Neuronal stem cell (in vitro differentiated cells): ENCODE results near the gene RIPK1.
"Not testable (repeated sequence)": the region's sequence is repeated elsewhere in the genome, so short reads cannot be mapped to it uniquely, and the experiment has no call there.

Source experiments
- DNase-seq: peaks from one replicate; pipeline ENCODE4 v3.0.0-alpha.2; 2013; ENCODE audit warnings: low spot score
- H2AFZ ChIP-seq: one replicate; pipeline ENCODE4 v1.6.1; 2013; ENCODE audit warnings: mild to moderate bottlenecking, low read length, inconsistent platforms
- H2AK5ac ChIP-seq: 2 replicates; pipeline ENCODE4 v1.6.1; 2013; ENCODE audit warnings: low read depth, mild to moderate bottlenecking, inconsistent platforms, low read length, moderate library complexity, mixed read lengths
- H2BK120ac ChIP-seq: 2 replicates; pipeline ENCODE4 v1.6.1; 2013; ENCODE audit warnings: low read depth, mild to moderate bottlenecking, inconsistent platforms, low read length, moderate library complexity, mixed read lengths
- H2BK12ac ChIP-seq: one replicate; pipeline ENCODE4 v1.6.1; 2013; ENCODE audit warnings: low read length, inconsistent platforms
- H2BK15ac ChIP-seq: 2 replicates; pipeline ENCODE4 v1.6.1; 2013; ENCODE audit warnings: mild to moderate bottlenecking, low read length, inconsistent platforms, mixed read lengths
- H2BK5ac ChIP-seq: one replicate; pipeline ENCODE4 v1.6.1; 2013; ENCODE audit warnings: inconsistent platforms, mild to moderate bottlenecking, low read length, moderate library complexity
- H3K14ac ChIP-seq: one replicate; pipeline ENCODE4 v1.6.1; 2013; ENCODE audit warnings: low read length, inconsistent platforms
- H3K18ac ChIP-seq: 2 replicates; pipeline ENCODE4 v1.6.1; 2013; ENCODE audit warnings: low read length, inconsistent platforms
- H3K23ac ChIP-seq: 2 replicates; pipeline ENCODE4 v1.6.1; 2013; ENCODE audit warnings: low read depth, mild to moderate bottlenecking, mixed read lengths, low read length, inconsistent platforms; ENCODE audit not compliant: poor library complexity
- H3K27ac ChIP-seq: replicated peaks from 3 replicates; pipeline ENCODE4 v1.5.1; 2013; ENCODE audit warnings: low read length, inconsistent platforms
- H3K27me3 ChIP-seq, 3 experiments: 2 replicates each; pipeline ENCODE4 v1.6.1; 2013; ENCODE audit warnings: low read length in 3 of 3, mild to moderate bottlenecking in 2 of 3, inconsistent platforms in 1 of 3, low read depth in 1 of 3, mixed read lengths in 1 of 3, moderate library complexity in 1 of 3; ENCODE audit not compliant: control insufficient read depth in 3 of 3, insufficient read depth in 3 of 3
- H3K36me3 ChIP-seq, 2 donors: replicated peaks in 1 of 2; 2 replicates each; pipeline ENCODE4 v1.6.1; 2013; ENCODE audit warnings: low read length in 2 of 2; ENCODE audit not compliant: control insufficient read depth in 2 of 2, insufficient read depth in 2 of 2
- H3K4ac ChIP-seq: 2 replicates; pipeline ENCODE4 v1.6.1; 2013; ENCODE audit warnings: inconsistent platforms, mild to moderate bottlenecking, low read length, moderate library complexity
- H3K4me1 ChIP-seq, 2 donors: 1 replicate in 1 of 2; 2 replicates in 1 of 2; pipeline ENCODE4 v1.6.1; 2013; ENCODE audit warnings: low read length in 2 of 2, low read depth in 1 of 2; ENCODE audit not compliant: control insufficient read depth in 2 of 2, insufficient read depth in 1 of 2
- H3K4me2 ChIP-seq: one replicate; pipeline ENCODE4 v1.6.1; 2013; ENCODE audit warnings: mild to moderate bottlenecking, low read length, inconsistent platforms; ENCODE audit not compliant: insufficient read depth, poor library complexity, severe bottlenecking
- H3K4me3 ChIP-seq, 2 donors: 2 replicates each; pipeline ENCODE4 v1.5.1; 2013; ENCODE audit warnings: low read length in 2 of 2, mild to moderate bottlenecking in 2 of 2, inconsistent platforms in 1 of 2, moderate library complexity in 1 of 2
- H3K79me1 ChIP-seq: one replicate; pipeline ENCODE4 v1.6.1; 2013; ENCODE audit warnings: low read depth, mild to moderate bottlenecking, inconsistent platforms, low read length, moderate library complexity
- H3K9ac ChIP-seq: one replicate; pipeline ENCODE4 v1.6.1; 2013; ENCODE audit warnings: mild to moderate bottlenecking, low read depth, low read length, inconsistent platforms; ENCODE audit not compliant: poor library complexity
- H3K9me3 ChIP-seq, 2 donors: replicated peaks in 1 of 2; 2 replicates each; pipeline versions ENCODE3 to v1.6.1; 2013; ENCODE audit warnings: low read length in 2 of 2, mild to moderate bottlenecking in 2 of 2, inconsistent platforms in 1 of 2, low read depth in 1 of 2, mixed read lengths in 1 of 2, moderate library complexity in 1 of 2; ENCODE audit not compliant: control insufficient read depth in 2 of 2, insufficient read depth in 1 of 2
- H4K8ac ChIP-seq: one replicate; pipeline ENCODE4 v1.6.1; 2013; ENCODE audit warnings: low read depth, mild to moderate bottlenecking, inconsistent platforms, low read length, moderate library complexity
- H4K91ac ChIP-seq: one replicate; pipeline ENCODE4 v1.6.1; 2013; ENCODE audit warnings: low read length, low read depth, mild to moderate bottlenecking, inconsistent platforms; ENCODE audit not compliant: poor library complexity
- WGBS, 2 donors: extraction: QIAGEN DNeasy Blood & Tissue Kit; methylation state at CpG; one replicate each; pipeline ENCODE4 v1.1.7; 2013; ENCODE audit warnings: missing lambda C conversion rate in 2 of 2, mixed read lengths in 1 of 2; ENCODE audit not compliant: insufficient read length in 2 of 2, insufficient replicate concordance in 1 of 2; ENCODE audit errors: extremely low coverage in 2 of 2; 5-methylcytosine and 5-hydroxymethylcytosine counted together

RIPK1 gene

DNA sequence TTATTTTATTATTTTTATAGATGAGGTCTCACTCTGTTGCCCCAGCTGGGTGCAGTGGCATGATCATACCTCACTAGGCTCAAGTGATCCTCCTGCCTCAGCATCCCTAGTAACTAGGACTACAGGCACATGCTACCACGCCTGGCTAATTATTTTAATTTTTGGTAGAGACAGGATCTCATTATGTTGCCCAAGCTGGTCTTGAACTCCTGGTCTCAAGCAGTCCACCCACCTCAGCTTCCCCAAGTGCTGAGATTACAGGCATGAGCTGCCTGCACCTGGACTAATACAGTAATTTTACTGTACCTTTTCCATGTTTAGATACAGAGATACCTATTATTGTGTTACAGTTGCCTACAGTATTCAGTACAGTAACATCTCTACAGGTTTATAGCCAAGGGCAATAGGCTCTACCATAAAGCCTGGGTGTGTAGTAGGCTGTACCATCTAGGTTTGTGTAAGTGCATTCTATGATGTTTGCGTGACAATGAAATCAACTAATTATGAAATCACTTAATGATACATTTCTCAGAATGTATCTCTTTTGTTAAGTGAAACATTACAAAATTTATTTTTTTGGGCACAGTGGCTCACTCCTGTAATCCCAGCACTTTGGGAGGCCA is 47.2 kb upstream of the RIPK1 start:
- not testable (repeated sequence) for H3K9me3 ChIP-seq, H3K9ac ChIP-seq, H2BK5ac ChIP-seq, H2AK5ac ChIP-seq, H2AFZ ChIP-seq, H2BK12ac ChIP-seq, H2BK120ac ChIP-seq, H4K91ac ChIP-seq, H4K8ac ChIP-seq, H3K4me2 ChIP-seq, H3K4ac ChIP-seq, H3K27me3 ChIP-seq, H3K18ac ChIP-seq, DNase-seq, H3K4me3 ChIP-seq, H3K27ac ChIP-seq, H2BK15ac ChIP-seq, H3K14ac ChIP-seq, H3K23ac ChIP-seq, H3K79me1 ChIP-seq
- no CpG with 5 or more reads among the region's 2 CpGs for WGBS, 2 donors
- Histone ChIP-seq H3K4me1 (peaks cover 12 to 16% of the 10 kb centered on the region in 2 donors), H3K36me3 (peaks cover 2 to 15% of the 10 kb centered on the region in 2 donors)

DNA sequence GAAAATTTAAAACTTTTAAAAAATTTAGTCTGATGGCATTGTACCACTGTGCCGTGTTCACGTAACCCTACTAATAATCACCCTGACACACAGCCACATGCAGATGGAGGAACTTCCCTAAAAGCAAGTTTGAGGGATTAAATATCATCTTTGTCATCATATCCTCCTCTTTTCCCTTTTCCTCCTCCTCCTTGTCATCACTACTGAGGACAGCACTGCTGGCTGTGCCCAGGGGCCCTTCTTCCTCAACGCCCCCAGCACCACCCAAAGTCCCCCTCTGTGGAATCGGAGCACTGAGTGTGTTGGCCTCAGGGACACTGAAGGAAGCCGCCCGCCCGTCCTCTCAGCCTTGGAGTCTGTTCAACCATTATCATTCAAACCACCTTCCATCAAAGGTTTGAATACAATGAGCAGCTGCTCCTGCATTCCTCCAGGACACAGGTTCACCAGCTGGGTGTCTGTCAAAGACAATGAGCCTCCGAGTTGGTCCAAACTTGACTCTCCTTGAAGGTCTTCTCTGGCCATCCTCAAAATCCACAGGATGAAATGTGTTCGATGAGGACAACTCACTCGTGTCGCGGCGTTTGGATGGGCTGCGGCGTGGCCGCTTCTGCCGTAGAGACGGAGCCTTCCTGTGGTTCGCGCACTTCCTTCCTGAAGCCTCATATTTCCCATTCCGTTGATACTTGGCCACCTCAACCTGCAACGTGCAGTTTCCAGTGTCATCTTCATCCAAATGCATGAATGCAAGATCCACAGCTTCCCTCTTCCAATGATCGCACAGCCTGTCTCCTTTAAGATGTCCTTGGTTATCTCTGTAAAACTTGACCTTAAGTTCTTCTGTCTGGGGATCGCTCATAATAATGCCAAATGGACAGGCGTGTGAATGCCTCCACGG is 45.3 kb upstream of the RIPK1 start:
- Histone ChIP-seq H3K23ac (peak overlapping the region; percentile 16), H3K9me3 (peaks cover 2 to 3% of the 10 kb centered on the region in 2 donors), H3K14ac (no peak overlapping the region), H3K18ac (no peak overlapping the region), H2BK15ac (no peak overlapping the region), H3K4ac (no peak overlapping the region), H3K4me1 (peaks cover 18 to 25% of the 10 kb centered on the region in 2 donors), H3K79me1 (no peaks in the 10 kb centered on the region), H3K4me3 (no peak overlapping the region), H2BK5ac (no peak overlapping the region), H2BK120ac (no peak overlapping the region), H2BK12ac (peak overlapping the region; percentile 26), H3K36me3 (peaks cover 0 to 5% of the 10 kb centered on the region in 2 donors), H4K91ac (no peak overlapping the region), H4K8ac (no peak overlapping the region), H2AFZ (no peak overlapping the region), H3K27ac (no peak overlapping the region), H3K9ac (no peak overlapping the region), H3K4me2 (no peak overlapping the region), H3K27me3 (no peaks in the 10 kb centered on the region), H2AK5ac (peak overlapping the region; percentile 48)
- no peak for DNase-seq
- WGBS, 2 donors: no CpG with 5 or more reads among the region's 26 CpGs

DNA sequence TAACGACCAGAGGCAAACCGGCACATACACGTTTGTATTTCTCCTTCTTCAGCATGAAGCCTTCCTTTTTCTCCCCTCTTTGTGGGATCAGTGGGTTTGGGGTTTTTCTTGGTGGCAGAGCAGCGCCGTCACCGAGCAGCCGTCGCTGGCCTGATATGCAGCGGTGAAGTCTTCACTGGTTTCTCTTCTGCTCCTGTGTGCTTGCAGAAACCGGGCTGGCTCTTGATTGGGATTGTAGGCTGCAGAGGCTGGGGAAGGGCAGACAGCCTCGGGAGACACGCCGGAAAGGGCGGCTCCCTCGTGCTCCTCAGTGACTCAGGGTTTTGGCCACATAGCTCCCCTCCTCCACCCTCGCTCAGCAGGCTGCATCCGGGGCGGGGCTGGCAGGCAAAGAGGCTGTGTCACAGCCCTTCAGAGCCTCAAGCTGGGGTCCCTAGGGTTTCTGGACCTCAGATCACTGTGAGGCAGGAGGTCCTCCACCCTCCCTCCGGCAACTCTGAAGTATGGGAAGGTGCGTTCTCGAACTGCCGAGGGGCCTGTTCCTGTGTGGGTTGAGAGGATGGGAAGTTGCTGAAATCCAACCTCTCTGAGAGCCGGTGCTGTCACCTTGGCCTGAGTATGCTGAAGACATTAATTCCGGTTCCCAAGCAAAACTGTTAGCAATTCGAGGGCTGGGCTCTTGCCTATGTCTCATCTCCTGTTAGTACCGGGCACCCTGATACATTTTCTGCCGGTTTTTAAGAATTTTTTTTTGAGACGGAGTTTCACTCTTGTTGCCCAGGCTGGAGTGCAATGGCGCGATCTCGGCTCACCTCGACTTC is 44.4 kb upstream of the RIPK1 start:
- Histone ChIP-seq H2BK5ac (no peak overlapping the region), H3K4ac (no peak overlapping the region), H2BK12ac (no peak overlapping the region), H3K27ac (no peak overlapping the region), H2AFZ (peak overlapping the region; percentile 11), H3K27me3 (no peaks in the 10 kb centered on the region), H3K14ac (no peak overlapping the region), H3K4me3 (no peak overlapping the region), H4K91ac (no peak overlapping the region), H3K4me1 (peaks cover 18 to 25% of the 10 kb centered on the region in 2 donors), H3K36me3 (peaks cover 0 to 5% of the 10 kb centered on the region in 2 donors), H3K4me2 (no peak overlapping the region), H3K9me3 (peaks cover 2 to 3% of the 10 kb centered on the region in 2 donors), H3K79me1 (no peaks in the 10 kb centered on the region), H2AK5ac (no peak overlapping the region), H3K23ac (peak overlapping the region; percentile 46), H3K18ac (peak overlapping the region; percentile 1), H4K8ac (no peak overlapping the region), H2BK15ac (no peak overlapping the region), H2BK120ac (peak overlapping the region; percentile 56), H3K9ac (no peak overlapping the region)
- DNase-seq: no peak
- WGBS, 2 donors: no CpG with 5 or more reads among the region's 32 CpGs
